ENCODE results near the gene ARHGAP26. TPM values are rescaled to one million over a fixed set of nuclear protein-coding genes. Genes with fewer than 3 reads are reported as not detected.
"Not testable (repeated sequence)": the region's sequence is repeated elsewhere in the genome, so short reads cannot be mapped to it uniquely, and the experiment has no call there.

Gene ARHGAP26
- total RNA-seq, 2 donors from 2014 or later = 27.5 to 80.7 TPM

GRCh38 chr5:142946547-142947426 is 176.6 kb downstream of the ARHGAP26 start:
- no peaks in the 10 kb centered on the region for H3K9me3 ChIP-seq
- DNase-seq (ENCODE audit: low spot score) (no peak), ATAC-seq (ENCODE audit: insufficient number of reproducible peaks, low FRiP score, low read depth) (no peak)
- no peaks in the 10 kb centered on the region for H3K27me3 ChIP-seq (replicated peaks; ENCODE audit: insufficient read depth)
- no peak overlapping the region for H3K27ac ChIP-seq
- no peak overlapping the region for H3K4me3 ChIP-seq
- TF ChIP-seq CTCF (IDR thresholded peaks at IDR 0.05) = no peak
- peaks cover 0 to 8% of the 10 kb centered on the region in 2 donors for H3K4me1 ChIP-seq (ENCODE audit: control insufficient read depth in 1 of 2, low read depth in 2 of 2)
- no peaks in the 10 kb centered on the region for H3K36me3 ChIP-seq

GRCh38 chr5:142947427-142947709 is 177.2 kb downstream of the ARHGAP26 start:
- no peaks in the 10 kb centered on the region for H3K36me3 ChIP-seq
- no peak overlapping the region for H3K27ac ChIP-seq
- H3K4me3 ChIP-seq = no peak overlapping the region
- no peaks in the 10 kb centered on the region for H3K27me3 ChIP-seq (replicated peaks; ENCODE audit: insufficient read depth)
- ATAC-seq (ENCODE audit: insufficient number of reproducible peaks, low FRiP score, low read depth) (no peak), DNase-seq (ENCODE audit: low spot score) (no peak)
- H3K4me1 ChIP-seq (ENCODE audit: control insufficient read depth in 1 of 2, low read depth in 2 of 2) = peaks cover 0 to 8% of the 10 kb centered on the region in 2 donors
- no peaks in the 10 kb centered on the region for H3K9me3 ChIP-seq
- TF ChIP-seq CTCF (IDR thresholded peaks at IDR 0.05) = no peak

GRCh38 chr5:142952229-142952628 is 182.1 kb downstream of the ARHGAP26 start:
- Histone ChIP-seq H3K4me3 (no peak overlapping the region), H3K4me1 (ENCODE audit: control insufficient read depth in 1 of 2, low read depth in 2 of 2) (peaks cover 5 to 11% of the 10 kb centered on the region in 2 donors), H3K9me3 (no peaks in the 10 kb centered on the region), H3K27me3 (replicated peaks; ENCODE audit: insufficient read depth) (no peaks in the 10 kb centered on the region), H3K36me3 (no peaks in the 10 kb centered on the region), H3K27ac (no peak overlapping the region)
- TF ChIP-seq CTCF (IDR thresholded peaks at IDR 0.05) = no peak
- ATAC-seq (ENCODE audit: insufficient number of reproducible peaks, low FRiP score, low read depth) (no peak), DNase-seq (ENCODE audit: low spot score) (no peak)

- ATAC-seq (ENCODE audit: insufficient number of reproducible peaks, low FRiP score, low read depth); H3K27ac ChIP-seq; H3K9me3 ChIP-seq; H3K4me3 ChIP-seq; H3K27me3 ChIP-seq (replicated peaks; ENCODE audit: insufficient read depth); DNase-seq (ENCODE audit: low spot score); H3K36me3 ChIP-seq: not testable (repeated sequence)
- H3K4me1 ChIP-seq (ENCODE audit: control insufficient read depth in 1 of 2, low read depth in 2 of 2) = peaks cover 9 to 18% of the 10 kb centered on the region in 2 donors
Measured at GRCh38 chr5:142952871-142953270, 182.7 kb downstream of the ARHGAP26 start.

- Histone ChIP-seq H3K4me1 (ENCODE audit: control insufficient read depth in 1 of 2, low read depth in 2 of 2) (peaks cover 9 to 20% of the 10 kb centered on the region in 2 donors), H3K27me3 (replicated peaks; ENCODE audit: insufficient read depth) (no peaks in the 10 kb centered on the region), H3K9me3 (no peaks in the 10 kb centered on the region), H3K4me3 (no peak overlapping the region), H3K36me3 (no peaks in the 10 kb centered on the region), H3K27ac (no peak overlapping the region)
- no peak for TF ChIP-seq CTCF (IDR thresholded peaks at IDR 0.05)
- ATAC-seq (ENCODE audit: insufficient number of reproducible peaks, low FRiP score, low read depth) (no peak), DNase-seq (ENCODE audit: low spot score) (no peak)
Measured at GRCh38 chr5:142954455-142954854, 184.3 kb downstream of the ARHGAP26 start.

All from thoracic aorta (tissue), 2 donors.